Aorta (tissue), 5 donors: ENCODE measurements around the gene CARTPT. TPM values are rescaled to one million over a fixed set of nuclear protein-coding genes. Genes with fewer than 3 reads are reported as not detected.

Experiments used
- ATAC-seq: fragments of 200-7000 bp; cut with Tn5 transposase; one replicate; pipeline ENCODE4 v1.9.1; 2022; ENCODE audit warnings: moderate library complexity; ENCODE audit not compliant: low FRiP score
- DNase-seq, 2 donors: peaks; one replicate each; pipeline ENCODE4 v3.0.0-alpha.2; 2020
- H3K27ac ChIP-seq, 2 donors: one replicate each; pipeline ENCODE4 v1.5.1; 2013; ENCODE audit warnings: low read length in 2 of 2, mild to moderate bottlenecking in 2 of 2, moderate library complexity in 2 of 2, control low read depth in 1 of 2, inconsistent platforms in 1 of 2, low read depth in 1 of 2
- H3K27me3 ChIP-seq, 2 donors: one replicate each; pipeline ENCODE4 v1.6.1; 2013; ENCODE audit warnings: control low read depth in 1 of 2, low read length in 1 of 2, mild to moderate bottlenecking in 1 of 2, moderate library complexity in 1 of 2; ENCODE audit not compliant: insufficient read depth in 2 of 2, control insufficient read depth in 1 of 2
- H3K36me3 ChIP-seq, 2 donors: one replicate each; pipeline ENCODE4 v1.6.1; 2013; ENCODE audit warnings: control low read depth in 1 of 2, low read length in 1 of 2, mild to moderate bottlenecking in 1 of 2; ENCODE audit not compliant: insufficient read depth in 2 of 2, control insufficient read depth in 1 of 2
- H3K4me1 ChIP-seq, 2 donors: one replicate each; pipeline ENCODE4 v1.6.1; 2013; ENCODE audit warnings: low read length in 2 of 2, control low read depth in 1 of 2, mild to moderate bottlenecking in 1 of 2, moderate library complexity in 1 of 2; ENCODE audit not compliant: insufficient read depth in 2 of 2, control insufficient read depth in 1 of 2
- H3K4me3 ChIP-seq, 2 donors: one replicate each; pipeline ENCODE4 v1.5.1; 2013; ENCODE audit warnings: low read length in 2 of 2, control low read depth in 1 of 2, mild to moderate bottlenecking in 1 of 2
- H3K9me3 ChIP-seq: one replicate; pipeline ENCODE4 v1.6.1; 2013; ENCODE audit warnings: mild to moderate bottlenecking, low read length; ENCODE audit not compliant: control insufficient read depth
- WGBS, 2 donors: extraction: QIAGEN DNeasy Blood & Tissue Kit; methylation state at CpG; one replicate each; pipeline ENCODE4 v1.1.7; 2013; 5-methylcytosine and 5-hydroxymethylcytosine counted together
- intact Hi-C, 2 donors: fragments of 100-400 bp; cut with DNase I; formaldehyde crosslinking; loops; one replicate each; pipeline versions ENCODE4 v1.14.2 to v1.15.0; 2022
- polyA plus RNA-seq, 2 donors: library from polyadenylated mRNA; stranded (reverse); fragments of 200-250 nt; gene quantifications; one replicate each; pipeline ENCODE4 v1.2.3, GENCODE V29; 2013
- total RNA-seq, 2 donors: library from RNA; stranded (reverse); fragmentation: NEBNext Ultra II Directional; extraction: Animal tissue kit (Norgen Biotek cat#: 25700); gene quantifications; one replicate each; pipeline ENCODE4 v1.2.1, GENCODE V29; 2021
- donor health status: healthy with polysubstance abuse.
- donor health status: Bipolar disorder and iron deficiency.
- donor health status: DM: no; HTN: no; CAD: no.
- donor health status: DM: no; HTN: no; CAD: no.
- donor health status: DM: yes; HTN: yes; CAD: no.

The CARTPT gene
- total and polyA plus RNA-seq, 4 donors, result 0.51 to 30.8 TPM; not detected in 2

- intact Hi-C loops, result no loop called here
- Histone ChIP-seq H3K36me3 (no peaks in the 10 kb centered on the region), H3K27ac (no peak overlapping the region), H3K4me1 (no peaks in the 10 kb centered on the region), H3K9me3 (no peaks in the 10 kb centered on the region), H3K4me3 (no peak overlapping the region), H3K27me3 (no peaks in the 10 kb centered on the region)
- WGBS, 2 donors, result 24 to 39% methylated on average over 14 of the region's 14 CpGs
- no peak for ATAC-seq
- no peak for DNase-seq
Observed at GRCh38 chr5:71697967-71698366, 21.1 kb upstream of the CARTPT start.

GRCh38 chr5:71699233-71699632, 19.8 kb upstream of the CARTPT start:
- Histone ChIP-seq H3K4me1 (no peaks in the 10 kb centered on the region), H3K27ac (no peak overlapping the region), H3K9me3 (no peaks in the 10 kb centered on the region), H3K27me3 (no peaks in the 10 kb centered on the region), H3K4me3 (no peak overlapping the region), H3K36me3 (no peaks in the 10 kb centered on the region)
- ATAC-seq (no peak), DNase-seq (no peak)
- WGBS, 2 donors, result 69 to 74% methylated on average over 2 of the region's 2 CpGs
- intact Hi-C loops, result no loop called here

DNA sequence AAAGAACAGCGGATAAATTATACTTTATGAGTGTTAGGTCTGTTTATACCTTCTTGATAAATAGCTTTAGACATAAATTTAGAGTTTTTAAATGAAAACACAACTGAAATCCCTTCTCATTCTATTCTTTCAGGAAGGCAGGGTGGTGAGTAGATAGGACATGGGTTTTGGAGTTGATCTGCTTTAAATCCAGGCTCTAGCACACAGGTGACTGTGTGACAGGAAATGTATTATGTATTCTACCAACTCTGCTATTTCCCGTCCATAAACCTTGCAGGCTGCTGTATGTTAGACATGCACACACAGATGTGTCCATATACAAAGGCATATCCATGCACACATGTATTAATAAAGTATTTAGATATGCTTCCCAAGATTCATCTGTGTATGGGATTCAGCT, 19.3 kb upstream of the CARTPT start:
- no peaks in the 10 kb centered on the region for H3K4me1 ChIP-seq
- no peak overlapping the region for H3K27ac ChIP-seq
- intact Hi-C loops, result no loop called here
- no peaks in the 10 kb centered on the region for H3K27me3 ChIP-seq
- no peak overlapping the region for H3K4me3 ChIP-seq
- ATAC-seq, result no peak
- WGBS, 2 donors, result 75 to 85% methylated on average over 2 of the region's 2 CpGs
- no peaks in the 10 kb centered on the region for H3K9me3 ChIP-seq
- no peaks in the 10 kb centered on the region for H3K36me3 ChIP-seq
- no peak for DNase-seq

GRCh38 chr5:71700803-71701202, 18.3 kb upstream of the CARTPT start:
- no peaks in the 10 kb centered on the region for H3K27me3 ChIP-seq
- H3K4me3 ChIP-seq, result no peak overlapping the region
- no peaks in the 10 kb centered on the region for H3K9me3 ChIP-seq
- intact Hi-C loops, result no loop called here
- H3K4me1 ChIP-seq, result no peaks in the 10 kb centered on the region
- DNase-seq, result no peak
- no peaks in the 10 kb centered on the region for H3K36me3 ChIP-seq
- no peak overlapping the region for H3K27ac ChIP-seq
- no peak for ATAC-seq

DNA sequence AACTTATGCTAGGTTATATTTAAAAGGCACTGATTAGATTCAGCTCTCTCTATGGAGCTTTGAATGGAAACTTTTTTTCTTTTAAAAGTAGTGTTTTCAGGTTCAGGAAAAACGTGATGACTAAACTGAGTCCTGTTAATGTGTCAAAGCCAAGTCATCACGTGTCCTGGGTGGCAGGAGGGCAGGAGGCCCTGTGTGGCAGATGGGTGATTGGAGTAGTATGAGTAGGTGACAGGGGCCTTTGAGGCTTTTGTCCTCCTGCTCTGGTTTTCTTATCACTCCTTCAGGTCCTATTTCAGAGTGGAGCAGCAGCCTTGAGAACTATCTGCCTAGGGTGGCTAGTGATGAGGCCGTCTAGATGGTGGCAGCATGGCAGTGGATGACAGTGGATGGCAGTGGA, 17.7 kb upstream of the CARTPT start:
- Histone ChIP-seq H3K4me1 (no peaks in the 10 kb centered on the region), H3K9me3 (no peaks in the 10 kb centered on the region), H3K4me3 (no peak overlapping the region), H3K27ac (no peak overlapping the region), H3K36me3 (no peaks in the 10 kb centered on the region), H3K27me3 (no peaks in the 10 kb centered on the region)
- ATAC-seq (no peak), DNase-seq (no peak)
- intact Hi-C loops, result no loop called here
- WGBS, 2 donors, result 63 to 68% methylated on average over 3 of the region's 3 CpGs

GRCh38 chr5:71703941-71704340, 15.1 kb upstream of the CARTPT start:
- peaks cover 0 to under 1% of the 10 kb centered on the region in 2 donors for H3K4me1 ChIP-seq
- no peak for ATAC-seq
- intact Hi-C loops, result no loop called here
- no peak for DNase-seq
- no peaks in the 10 kb centered on the region for H3K36me3 ChIP-seq
- no peak overlapping the region for H3K27ac ChIP-seq
- no peak overlapping the region for H3K4me3 ChIP-seq
- no peaks in the 10 kb centered on the region for H3K9me3 ChIP-seq
- WGBS, 2 donors, result 16 to 21% methylated on average over 4 of the region's 4 CpGs
- H3K27me3 ChIP-seq, result no peaks in the 10 kb centered on the region

DNA sequence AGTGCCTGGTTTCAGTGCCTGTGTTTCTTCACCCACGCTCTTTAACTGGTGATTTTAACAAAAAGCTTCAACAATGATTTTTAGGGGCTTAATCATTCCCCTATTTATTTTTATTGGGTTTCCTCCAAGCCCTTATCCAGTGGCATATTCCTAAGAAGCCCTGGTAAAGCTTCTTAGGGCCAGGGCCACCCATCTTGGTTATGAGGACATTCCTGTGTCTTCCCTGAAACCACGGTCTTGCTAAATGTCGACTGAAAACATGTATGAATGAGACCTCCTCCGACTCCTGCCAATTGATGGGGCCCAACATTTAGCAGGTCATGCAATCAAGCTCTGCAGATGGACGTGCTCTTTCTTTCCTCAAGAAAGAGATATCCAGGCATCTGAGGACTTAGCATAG, 13.7 kb upstream of the CARTPT start:
- WGBS, 2 donors, result 70 to 71% methylated on average over 5 of the region's 5 CpGs
- DNase-seq, result no peak
- H3K27ac ChIP-seq, result no peak overlapping the region
- no peaks in the 10 kb centered on the region for H3K36me3 ChIP-seq
- H3K27me3 ChIP-seq, result no peaks in the 10 kb centered on the region
- no peak overlapping the region for H3K4me3 ChIP-seq
- no peaks in the 10 kb centered on the region for H3K9me3 ChIP-seq
- ATAC-seq, result no peak
- intact Hi-C loops, result no loop called here
- peaks cover 0 to 2% of the 10 kb centered on the region in 2 donors for H3K4me1 ChIP-seq

DNA sequence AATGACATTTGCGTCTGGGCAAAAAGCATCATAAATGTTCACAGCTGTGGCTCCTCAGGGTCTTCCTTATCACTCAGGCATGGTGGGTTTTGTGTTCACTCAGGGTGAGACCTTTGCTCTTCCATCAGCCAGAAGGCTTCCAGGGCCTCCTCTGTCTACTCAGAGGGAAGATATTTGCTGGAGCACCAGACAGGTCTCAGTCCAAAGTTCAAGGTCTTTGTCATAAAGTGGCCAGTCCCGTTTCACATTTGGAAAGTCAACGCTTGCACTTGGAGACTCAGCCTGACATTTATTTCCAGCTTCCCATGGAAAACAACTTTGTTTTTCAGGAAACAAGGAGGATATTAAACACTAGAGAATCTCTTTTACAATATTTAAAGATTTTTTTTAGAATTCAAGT, 12.2 kb upstream of the CARTPT start:
- Histone ChIP-seq H3K27ac (no peak overlapping the region), H3K36me3 (no peaks in the 10 kb centered on the region), H3K27me3 (no peaks in the 10 kb centered on the region), H3K4me1 (peaks cover 0 to 2% of the 10 kb centered on the region in 2 donors), H3K9me3 (no peaks in the 10 kb centered on the region), H3K4me3 (no peak overlapping the region)
- WGBS, 2 donors, result 77 to 84% methylated on average over 3 of the region's 3 CpGs
- intact Hi-C loops, result no loop called here
- DNase-seq (no peak), ATAC-seq (no peak)

DNA sequence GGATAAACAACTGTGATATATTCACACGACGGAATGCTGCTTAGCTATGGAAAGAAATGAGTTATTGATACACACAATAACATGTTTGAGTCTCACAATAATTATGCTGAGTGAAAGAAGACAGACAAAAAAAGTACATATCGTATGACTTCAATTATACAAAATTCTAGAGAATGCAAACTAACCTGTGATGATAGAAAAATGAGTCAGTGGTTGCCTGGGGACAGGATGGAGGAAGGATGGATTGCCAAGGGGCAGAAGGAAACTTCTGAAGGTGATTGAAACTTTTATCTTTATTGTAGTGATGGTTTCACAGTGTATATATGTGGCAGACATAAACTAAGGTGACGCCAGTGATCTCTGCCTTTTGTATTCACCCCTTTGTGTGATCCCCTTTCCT, 7.5 kb upstream of the CARTPT start:
- no peak overlapping the region for H3K4me3 ChIP-seq
- no peaks in the 10 kb centered on the region for H3K27me3 ChIP-seq
- peaks cover 0 to 2% of the 10 kb centered on the region in 2 donors for H3K4me1 ChIP-seq
- intact Hi-C loops, result no loop called here
- WGBS, 2 donors, result 27 to 55% methylated on average over 4 of the region's 4 CpGs
- DNase-seq, result no peak
- ATAC-seq, result no peak
- H3K27ac ChIP-seq, result no peak overlapping the region
- no peaks in the 10 kb centered on the region for H3K9me3 ChIP-seq
- H3K36me3 ChIP-seq, result no peaks in the 10 kb centered on the region
